DOHH2 (cell line): ENCODE measurements around the gene FOXRED2.
"Not testable (repeated sequence)": the region's sequence is repeated elsewhere in the genome, so short reads cannot be mapped to it uniquely, and the experiment has no call there.

Experiments
- H3F3A ChIP-seq: fragments of 200-600 bp; sonication (generic), shearing (Covaris generic); 2 replicates; pipeline ENCODE4 v1.6.0; 2016; ENCODE audit warnings: antibody characterized with exemption, mild to moderate bottlenecking; ENCODE audit not compliant: control insufficient read depth, insufficient read depth
- H3K27ac ChIP-seq: fragments of 200-600 bp; sonication (generic); 2 replicates; pipeline ENCODE4 v1.5.1; 2014; ENCODE audit warnings: low read depth, mild to moderate bottlenecking, low read length, moderate library complexity
- H3K27me3 ChIP-seq: fragments of 200-600 bp; sonication (generic); 2 replicates; pipeline ENCODE4 v1.6.1; 2014; ENCODE audit warnings: mild to moderate bottlenecking, low read length, mixed read lengths; ENCODE audit not compliant: control insufficient read depth
- H3K36me3 ChIP-seq: fragments of 200-600 bp; sonication (generic); 2 replicates; pipeline ENCODE4 v1.6.1; 2014; ENCODE audit warnings: mild to moderate bottlenecking, low read length, moderate library complexity, mixed read lengths; ENCODE audit not compliant: control insufficient read depth
- H3K4me1 ChIP-seq: fragments of 200-600 bp; sonication (generic); 2 replicates; pipeline ENCODE4 v1.6.1; 2014; ENCODE audit warnings: mild to moderate bottlenecking, low read length, mixed read lengths; ENCODE audit not compliant: control insufficient read depth
- H3K4me2 ChIP-seq: fragments of 200-600 bp; sonication (generic); 2 replicates; pipeline ENCODE4 v1.6.0; 2014; ENCODE audit warnings: mild to moderate bottlenecking, low read length, moderate library complexity
- H3K4me3 ChIP-seq: fragments of 200-600 bp; sonication (generic); 2 replicates; pipeline ENCODE4 v1.5.1; 2014; ENCODE audit warnings: mild to moderate bottlenecking, low read length, mixed read lengths
- H3K79me2 ChIP-seq: fragments of 200-600 bp; sonication (generic); 2 replicates; pipeline ENCODE4 v1.6.1; 2014; ENCODE audit warnings: mild to moderate bottlenecking, low read length, mixed read lengths; ENCODE audit not compliant: control insufficient read depth
- H3K9me2 ChIP-seq: fragments of 200-600 bp; sonication (generic); replicated peaks from 2 replicates; pipeline ENCODE4 v1.6.1; 2014; ENCODE audit warnings: mild to moderate bottlenecking, low read length, mixed read lengths; ENCODE audit not compliant: control insufficient read depth
- H3K9me3 ChIP-seq: fragments of 200-600 bp; sonication (generic); 2 replicates; pipeline ENCODE4 v1.6.1; 2014; ENCODE audit warnings: antibody characterized with exemption, low read length, mixed read lengths; ENCODE audit not compliant: control insufficient read depth, insufficient read depth
- H4K20me1 ChIP-seq: fragments of 200-600 bp; sonication (generic); 2 replicates; pipeline ENCODE4 v1.6.0; 2014; ENCODE audit warnings: low read depth, mild to moderate bottlenecking, antibody characterized with exemption, low read length, moderate library complexity; ENCODE audit not compliant: control insufficient read depth, insufficient read depth
- CTCF ChIP-seq: fragments of 200-600 bp; sonication (generic); IDR thresholded peaks from one replicate; pipeline ENCODE4 v1.5.1; 2014; ENCODE audit warnings: antibody characterized with exemption, mild to moderate bottlenecking, low read depth, low read length; ENCODE audit not compliant: poor library complexity, severe bottlenecking
- EZH2phosphoT487 ChIP-seq: fragments of 200-600 bp; sonication (generic); IDR thresholded peaks from 2 replicates; pipeline ENCODE4 v1.6.1; 2017; ENCODE audit warnings: borderline replicate concordance, mild to moderate bottlenecking, antibody characterized with exemption, low read length, moderate library complexity, mixed read lengths

Gene FOXRED2

GRCh38 chr22:36536717-36537116 is 29.9 kb upstream of the FOXRED2 start:
- Histone ChIP-seq H3K27ac (no peak overlapping the region), H3K9me2 (no peaks in the 10 kb centered on the region), H3K4me2 (no peak overlapping the region), H3K27me3 (peaks cover 7% of the 10 kb centered on the region; the same call in 1 of the 2 replicates), H3K4me3 (no peak overlapping the region), H3K9me3 (no peaks in the 10 kb centered on the region), H3K36me3 (no peaks in the 10 kb centered on the region), H4K20me1 (no peaks in the 10 kb centered on the region), H3K79me2 (no peaks in the 10 kb centered on the region), H3F3A (no peaks in the 10 kb centered on the region), H3K4me1 (no peaks in the 10 kb centered on the region)
- TF ChIP-seq CTCF (no peak), EZH2phosphoT487 (no peak)

DNA sequence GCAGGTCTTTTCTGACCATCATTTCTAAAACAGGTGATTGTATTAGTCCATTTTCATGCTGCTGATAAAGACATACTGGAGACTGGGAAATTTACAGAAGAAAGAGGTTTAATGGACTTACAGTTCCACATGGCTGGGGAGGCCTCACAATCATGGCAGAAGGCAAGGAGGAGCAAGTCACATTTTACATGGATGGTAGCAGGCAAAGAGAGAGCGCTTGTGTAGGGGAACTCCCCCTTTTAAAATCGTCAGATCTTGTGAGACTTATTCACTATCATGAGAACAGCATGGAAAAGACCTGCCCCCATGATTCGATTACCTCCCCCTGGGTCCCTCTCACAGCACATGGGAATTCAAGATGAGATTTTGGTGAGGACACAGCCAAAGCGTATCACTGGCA is 26.5 kb upstream of the FOXRED2 start:
- H3F3A ChIP-seq, H4K20me1 ChIP-seq, H3K4me2 ChIP-seq, H3K4me1 ChIP-seq, H3K4me3 ChIP-seq, H3K9me3 ChIP-seq, H3K36me3 ChIP-seq, H3K79me2 ChIP-seq, H3K27me3 ChIP-seq, H3K9me2 ChIP-seq, H3K27ac ChIP-seq: not testable (repeated sequence)

- Histone ChIP-seq H3K27ac (no peak overlapping the region), H3K9me3 (no peaks in the 10 kb centered on the region), H4K20me1 (peaks cover 6% of the 10 kb centered on the region; the same call in 1 of the 2 replicates), H3K4me1 (peaks cover 16% of the 10 kb centered on the region), H3K4me2 (no peak overlapping the region), H3K36me3 (peaks cover 14% of the 10 kb centered on the region), H3K9me2 (no peaks in the 10 kb centered on the region), H3F3A (peaks cover 4% of the 10 kb centered on the region; the same call in 1 of the 2 replicates), H3K4me3 (no peak overlapping the region), H3K27me3 (peaks cover 5% of the 10 kb centered on the region; the same call in 1 of the 2 replicates), H3K79me2 (peaks cover 16% of the 10 kb centered on the region)
- no peak for TF ChIP-seq EZH2phosphoT487
- TF ChIP-seq CTCF, result no peak
Observed at GRCh38 chr22:36532466-36532865, 25.6 kb upstream of the FOXRED2 start.

DNA sequence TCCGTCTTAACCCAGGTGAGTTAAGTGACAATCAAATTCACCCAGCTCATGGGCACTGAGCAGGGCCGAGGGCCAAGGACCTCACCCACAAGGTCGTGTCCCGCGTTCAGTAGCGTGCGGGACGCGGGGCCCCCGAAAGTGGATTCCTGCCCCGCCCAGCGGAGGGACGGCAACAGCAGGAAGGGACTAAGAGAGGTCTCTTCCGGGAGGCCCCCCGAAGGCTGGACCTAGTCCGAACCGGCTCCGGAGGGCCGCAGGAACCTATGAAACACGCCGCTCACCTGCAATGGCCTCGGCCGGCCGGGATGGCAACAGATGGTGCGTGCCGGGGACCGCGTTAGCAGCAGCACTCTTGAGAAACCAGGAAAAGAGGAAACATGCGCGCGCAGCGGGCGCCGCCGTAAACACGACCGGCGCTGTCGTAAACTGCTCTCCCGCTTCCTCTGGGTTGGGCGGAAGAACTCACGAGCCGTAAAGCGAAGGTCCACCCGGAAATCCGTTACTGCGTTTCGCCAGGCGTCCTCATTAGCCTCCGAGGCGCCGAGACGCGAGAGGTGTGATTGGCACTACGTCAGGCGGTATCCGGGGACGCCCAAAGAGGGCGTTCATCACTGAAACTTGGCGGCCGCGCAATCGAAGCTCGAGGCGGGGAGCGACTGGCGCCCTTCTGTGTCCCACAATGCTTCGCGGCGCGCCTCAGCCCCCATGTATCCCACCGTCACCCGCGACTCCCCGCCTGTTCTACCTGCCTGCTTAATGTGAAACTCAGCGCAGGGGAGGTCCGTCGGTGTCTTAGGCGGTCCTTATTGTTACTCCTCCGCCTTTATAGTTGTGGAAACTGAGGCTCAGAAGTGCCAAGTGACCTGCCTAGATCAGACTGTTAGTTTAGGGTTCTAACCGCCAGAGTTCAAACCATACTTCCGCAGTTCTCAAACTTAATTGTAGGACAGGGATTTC is 22.2 kb upstream of the FOXRED2 start, which contains the start of gene EIF3D:
EIF3D (minus strand) TSS at position 372 of the 957 bp plus-strand sequence. CDS start 3,045 bp downstream, outside the sequence.
- peak within 1 kb of the TSS; percentile 80 for H3K4me2 ChIP-seq
- H3K27me3 ChIP-seq, result no peaks in the 10 kb centered on the region
- H3K79me2 ChIP-seq, result peaks cover 48% of the 10 kb centered on the region
- peak within 1 kb of the TSS; percentile 96 for H3K4me3 ChIP-seq
- H3K27ac ChIP-seq, result peak within 1 kb of the TSS; percentile 73
- no peak for TF ChIP-seq CTCF
- no peak for TF ChIP-seq EZH2phosphoT487
- no peaks in the 10 kb centered on the region for H3K9me2 ChIP-seq
- H3K36me3 ChIP-seq, result peaks cover 47% of the 10 kb centered on the region
- H3F3A ChIP-seq, result peaks cover 7% of the 10 kb centered on the region
- H4K20me1 ChIP-seq, result peaks cover 17% of the 10 kb centered on the region
- peaks cover 25% of the 10 kb centered on the region for H3K4me1 ChIP-seq
- no peaks in the 10 kb centered on the region for H3K9me3 ChIP-seq
